ENCODE measurements around the gene MAML2. TPM values are rescaled to one million over a fixed set of nuclear protein-coding genes. Genes with fewer than 3 reads are reported as not detected.
A peak's percentile ranks its signal among the peaks of the same experiment; 100 is the strongest.

MAML2 gene
- total and polyA plus RNA-seq, 9 of the 15 experiments (the other 6 are each of a cell fraction or from before 2014, with no cell fraction given) = 0.79 to 6.8 (median 4.8) TPM

- TF ChIP-seq ZKSCAN3 (CRISPR knock-in tag; IDR thresholded peaks at IDR 0.05) (no peak), ELF2 (CRISPR knock-in tag; IDR thresholded peaks at IDR 0.05) (no peak), TEAD2 (tag; IDR thresholded peaks at IDR 0.05) (no peak), FOXA1 (IDR thresholded peaks at IDR 0.05; ENCODE audit: borderline replicate concordance) (no peak), ILF3 (IDR thresholded peaks at IDR 0.05; ENCODE audit: borderline replicate concordance) (no peak), KHSRP (IDR thresholded peaks at IDR 0.05) (no peak), HMG20B (CRISPR knock-in tag; IDR thresholded peaks at IDR 0.05) (no peak), CBFA2T3 (IDR thresholded peaks at IDR 0.05) (peak; percentile 84), CCAR2 (IDR thresholded peaks at IDR 0.05; ENCODE audit: low read depth, low read length) (no peak), HDAC3 (IDR thresholded peaks at IDR 0.05; ENCODE audit: borderline replicate concordance, partially characterized antibody) (no peak), SMARCE1 (IDR thresholded peaks at IDR 0.05) (peak; percentile 52; the same call in 1 of the 2 replicates), HDAC6 (IDR thresholded peaks at IDR 0.05; ENCODE audit: low read depth, low read length) (no peak), ADNP (tag; IDR thresholded peaks at IDR 0.05) (no peak), RFX1 (IDR thresholded peaks at IDR 0.05) (no peak), NCOA2 (IDR thresholded peaks at IDR 0.05; ENCODE audit: partially characterized antibody in 2 of 2) (no peak), POU5F1 (IDR thresholded peaks at IDR 0.05; ENCODE audit: borderline replicate concordance, low read depth, low read length, partially characterized antibody) (no peak), GTF3C2 (IDR thresholded peaks at IDR 0.05; ENCODE audit: borderline replicate concordance, extremely low read depth, insufficient read length) (no peak), CEBPG (CRISPR knock-in tag; IDR thresholded peaks at IDR 0.05) (no peak), CEBPG (tag; conservative IDR thresholded peaks at IDR 0.05 in 1 of 2, IDR thresholded peaks at IDR 0.05 in 1 of 2) (no peak)
- TF ChIP-seq, protein P1, sequence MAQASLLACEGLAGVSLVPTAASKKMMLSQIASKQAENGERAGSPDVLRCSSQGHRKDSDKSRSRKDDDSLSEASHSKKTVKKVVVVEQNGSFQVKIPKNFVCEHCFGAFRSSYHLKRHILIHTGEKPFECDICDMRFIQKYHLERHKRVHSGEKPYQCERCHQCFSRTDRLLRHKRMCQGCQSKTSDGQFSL (CRISPR knock-in tag; IDR thresholded peaks at IDR 0.05) = no peak
- TF ChIP-seq, protein P1 (tag; IDR thresholded peaks at IDR 0.05) = no peak
- TF ChIP-seq, protein P2, sequence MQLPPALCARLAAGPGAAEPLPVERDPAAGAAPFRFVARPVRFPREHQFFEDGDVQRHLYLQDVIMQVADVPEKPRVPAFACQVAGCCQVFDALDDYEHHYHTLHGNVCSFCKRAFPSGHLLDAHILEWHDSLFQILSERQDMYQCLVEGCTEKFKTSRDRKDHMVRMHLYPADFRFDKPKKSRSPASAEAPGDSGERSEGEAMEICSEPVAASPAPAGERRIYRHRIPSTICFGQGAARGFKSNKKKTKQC (CRISPR knock-in tag; IDR thresholded peaks at IDR 0.05) = no peak
Observed at GRCh38 chr11:96318850-96319249, 24.1 kb downstream of the MAML2 start (continued).

Measured in K562 (cell line).